Sigmoid colon (tissue), 4 donors: ENCODE measurements around the gene PLB1.

Source experiments
- POLR2AphosphoS5 ChIP-seq, 4 donors: sonication (generic); formaldehyde crosslinking; IDR thresholded peaks; one replicate each; pipeline ENCODE4 v1.6.1; 2017; ENCODE audit warnings: antibody characterized with exemption in 4 of 4
- TF ChIP-seq, protein P1 (sequence below), 4 experiments: fragments of 450-650 bp in 3 of 4; fragments of 200-600 bp in 1 of 4; IDR thresholded peaks; one replicate each; pipeline ENCODE4 v1.5.1; 2016 to 2019; ENCODE audit warnings: antibody characterized with exemption in 4 of 4, mild to moderate bottlenecking in 3 of 4, moderate library complexity in 2 of 4

DNA sequence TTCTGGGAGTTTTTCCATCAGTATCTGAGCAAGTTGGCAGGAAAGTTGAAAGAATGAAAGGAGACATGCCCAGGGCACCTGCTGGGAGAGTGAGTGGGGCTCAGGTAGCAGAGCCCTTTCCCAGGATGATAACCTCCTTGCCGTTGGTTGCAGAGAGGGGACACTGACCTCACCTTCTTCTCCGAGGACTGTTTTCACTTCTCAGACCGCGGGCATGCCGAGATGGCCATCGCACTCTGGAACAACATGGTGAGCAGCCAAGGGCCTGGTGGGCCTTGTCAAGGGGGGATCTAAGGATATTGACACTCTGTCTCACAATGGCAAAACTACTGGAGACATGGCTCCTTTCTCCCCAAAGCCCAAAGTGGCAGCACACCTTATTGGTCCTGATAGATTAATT, 136.9 kb downstream of the PLB1 start:
- no peak for TF ChIP-seq POLR2AphosphoS5 (IDR thresholded peaks at IDR 0.05)
- TF ChIP-seq, protein P1, sequence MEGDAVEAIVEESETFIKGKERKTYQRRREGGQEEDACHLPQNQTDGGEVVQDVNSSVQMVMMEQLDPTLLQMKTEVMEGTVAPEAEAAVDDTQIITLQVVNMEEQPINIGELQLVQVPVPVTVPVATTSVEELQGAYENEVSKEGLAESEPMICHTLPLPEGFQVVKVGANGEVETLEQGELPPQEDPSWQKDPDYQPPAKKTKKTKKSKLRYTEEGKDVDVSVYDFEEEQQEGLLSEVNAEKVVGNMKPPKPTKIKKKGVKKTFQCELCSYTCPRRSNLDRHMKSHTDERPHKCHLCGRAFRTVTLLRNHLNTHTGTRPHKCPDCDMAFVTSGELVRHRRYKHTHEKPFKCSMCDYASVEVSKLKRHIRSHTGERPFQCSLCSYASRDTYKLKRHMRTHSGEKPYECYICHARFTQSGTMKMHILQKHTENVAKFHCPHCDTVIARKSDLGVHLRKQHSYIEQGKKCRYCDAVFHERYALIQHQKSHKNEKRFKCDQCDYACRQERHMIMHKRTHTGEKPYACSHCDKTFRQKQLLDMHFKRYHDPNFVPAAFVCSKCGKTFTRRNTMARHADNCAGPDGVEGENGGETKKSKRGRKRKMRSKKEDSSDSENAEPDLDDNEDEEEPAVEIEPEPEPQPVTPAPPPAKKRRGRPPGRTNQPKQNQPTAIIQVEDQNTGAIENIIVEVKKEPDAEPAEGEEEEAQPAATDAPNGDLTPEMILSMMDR (IDR thresholded peaks at IDR 0.05) = no peak
